DMS79 treated with DMSO at 0.1 percent for 48 hours (cell line): ENCODE results near the gene CCNG2.

ENCODE experiments used
- DNase-seq: peaks from one replicate; lab custom pipeline; 2025; lab: John Stamatoyannopoulos, UW

CCNG2 gene

GRCh38 chr4:77204621-77205020, 47.6 kb downstream of the CCNG2 start:
- DNase-seq = no peak

GRCh38 chr4:77209012-77209411, 52.0 kb downstream of the CCNG2 start:
- no peak for DNase-seq

GRCh38 chr4:77209936-77210335, 52.9 kb downstream of the CCNG2 start:
- no peak for DNase-seq

GRCh38 chr4:77215107-77215506, 58.1 kb downstream of the CCNG2 start:
- no peak for DNase-seq

- DNase-seq = no peak
These were observed 60.5 kb downstream of the CCNG2 start for GRCh38 chr4:77217526-77217925.

GRCh38 chr4:77219266-77219665, 62.3 kb downstream of the CCNG2 start:
- DNase-seq = no peak
